ENCODE measurements around the gene GIMAP4. TPM values are rescaled to one million over a fixed set of nuclear protein-coding genes. Genes with fewer than 3 reads are reported as not detected.

Gene GIMAP4
- total RNA-seq, 1 experiment from 2014 or later, result not detected

DNA sequence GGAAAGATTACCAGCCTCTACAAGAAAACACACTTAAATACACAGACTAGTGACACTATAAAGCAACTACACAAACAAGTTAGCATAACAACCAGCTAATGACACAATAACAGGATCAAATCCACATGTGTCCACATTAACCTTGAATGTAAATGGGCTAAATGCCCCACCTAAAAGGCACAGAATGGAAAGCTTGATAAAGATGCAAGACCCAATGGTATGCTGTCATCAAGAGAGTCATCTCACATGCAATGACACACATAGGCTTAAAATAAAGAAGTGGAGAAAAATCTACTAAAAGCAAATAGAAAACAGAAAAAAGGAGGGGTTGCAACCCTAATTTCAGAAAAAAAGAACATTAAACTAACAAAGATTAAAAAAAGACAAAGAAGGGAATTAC, 14.0 kb upstream of the GIMAP4 start:
- Histone ChIP-seq H3K4me1 (replicated peaks; ENCODE audit: insufficient read depth) (no peaks in the 10 kb centered on the region), H2AFZ (no peak overlapping the region), H3K36me3 (ENCODE audit: low read depth) (no peaks in the 10 kb centered on the region), H3K4me3 (no peak overlapping the region), H3K27me3 (ENCODE audit: insufficient read depth, low read depth) (no peaks in the 10 kb centered on the region), H4K20me1 (ENCODE audit: insufficient read depth) (no peaks in the 10 kb centered on the region), H3K9me3 (ENCODE audit: insufficient read depth, low read depth) (no peaks in the 10 kb centered on the region), H3K27ac (no peak overlapping the region), H3K4me2 (no peak overlapping the region), H3F3A (ENCODE audit: insufficient read depth, low read depth) (no peaks in the 10 kb centered on the region), H3K79me2 (ENCODE audit: low read depth) (no peaks in the 10 kb centered on the region), H3K9me2 (ENCODE audit: insufficient read depth) (no peaks in the 10 kb centered on the region)
- no TSS peak for BruUV-seq (replicated peaks)
- intact Hi-C loops (cut with micrococcal nuclease; ENCODE audit: unreplicated experiment), result no loop called here
- CTCF ChIA-PET, result no interaction called here
- DNase-seq, result no peak
- POLR2A ChIA-PET (ENCODE audit: unreplicated experiment), result no interaction called here
- TF ChIP-seq EZH2 (IDR thresholded peaks at IDR 0.05; ENCODE audit: low read depth), result no peak
- TF ChIP-seq, protein P1, sequence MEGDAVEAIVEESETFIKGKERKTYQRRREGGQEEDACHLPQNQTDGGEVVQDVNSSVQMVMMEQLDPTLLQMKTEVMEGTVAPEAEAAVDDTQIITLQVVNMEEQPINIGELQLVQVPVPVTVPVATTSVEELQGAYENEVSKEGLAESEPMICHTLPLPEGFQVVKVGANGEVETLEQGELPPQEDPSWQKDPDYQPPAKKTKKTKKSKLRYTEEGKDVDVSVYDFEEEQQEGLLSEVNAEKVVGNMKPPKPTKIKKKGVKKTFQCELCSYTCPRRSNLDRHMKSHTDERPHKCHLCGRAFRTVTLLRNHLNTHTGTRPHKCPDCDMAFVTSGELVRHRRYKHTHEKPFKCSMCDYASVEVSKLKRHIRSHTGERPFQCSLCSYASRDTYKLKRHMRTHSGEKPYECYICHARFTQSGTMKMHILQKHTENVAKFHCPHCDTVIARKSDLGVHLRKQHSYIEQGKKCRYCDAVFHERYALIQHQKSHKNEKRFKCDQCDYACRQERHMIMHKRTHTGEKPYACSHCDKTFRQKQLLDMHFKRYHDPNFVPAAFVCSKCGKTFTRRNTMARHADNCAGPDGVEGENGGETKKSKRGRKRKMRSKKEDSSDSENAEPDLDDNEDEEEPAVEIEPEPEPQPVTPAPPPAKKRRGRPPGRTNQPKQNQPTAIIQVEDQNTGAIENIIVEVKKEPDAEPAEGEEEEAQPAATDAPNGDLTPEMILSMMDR (conservative IDR thresholded peaks at IDR 0.05), result no peak

DNA sequence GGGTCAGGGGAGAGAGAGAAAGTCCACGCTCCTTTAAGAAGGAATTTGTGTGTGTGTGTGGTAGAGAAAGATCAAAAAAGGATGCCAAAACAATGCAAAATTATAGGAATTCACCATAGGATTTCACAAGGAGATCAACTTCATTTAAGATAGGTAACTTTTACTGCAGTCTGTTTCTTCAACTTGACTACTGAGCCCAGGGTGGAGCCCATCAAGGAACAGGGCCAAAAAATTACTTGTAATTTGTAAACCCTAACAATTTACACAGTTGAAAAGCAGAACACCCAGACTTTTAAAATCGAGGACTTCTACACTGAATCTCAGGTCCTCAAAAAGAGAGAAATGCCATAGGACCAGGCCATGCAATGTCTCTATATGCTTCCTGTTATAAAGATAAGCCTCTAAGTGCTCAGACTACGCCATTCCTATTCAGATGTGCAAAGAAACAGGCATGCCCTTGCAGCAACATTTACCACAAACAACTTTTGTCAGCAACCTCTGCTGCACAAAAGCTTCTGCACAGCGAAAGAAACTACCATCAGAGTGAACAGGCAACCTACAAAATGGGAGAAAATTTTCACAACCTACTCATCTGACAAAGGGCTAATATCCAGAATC, 10.6 kb upstream of the GIMAP4 start:
- intact Hi-C loops (cut with micrococcal nuclease; ENCODE audit: unreplicated experiment), result no loop called here
- Histone ChIP-seq H3K4me2 (no peak overlapping the region), H3K9me2 (ENCODE audit: insufficient read depth) (no peaks in the 10 kb centered on the region), H3K27ac (no peak overlapping the region), H3K36me3 (ENCODE audit: low read depth) (no peaks in the 10 kb centered on the region), H2AFZ (no peak overlapping the region), H3K4me1 (replicated peaks; ENCODE audit: insufficient read depth) (no peaks in the 10 kb centered on the region), H3K27me3 (ENCODE audit: insufficient read depth, low read depth) (0 out of 2 replicates have a peak, but pooled peaks cover 2% of the 10 kb centered on the region), H3F3A (ENCODE audit: insufficient read depth, low read depth) (no peaks in the 10 kb centered on the region), H3K79me2 (ENCODE audit: low read depth) (no peaks in the 10 kb centered on the region), H3K4me3 (no peak overlapping the region), H3K9me3 (ENCODE audit: insufficient read depth, low read depth) (no peaks in the 10 kb centered on the region), H4K20me1 (ENCODE audit: insufficient read depth) (no peaks in the 10 kb centered on the region)
- ChIA-PET POLR2A (ENCODE audit: unreplicated experiment) (no interaction called here), CTCF (no interaction called here)
- DNase-seq, result no peak
- TF ChIP-seq EZH2 (IDR thresholded peaks at IDR 0.05; ENCODE audit: low read depth), result no peak
- TF ChIP-seq, protein P1 (conservative IDR thresholded peaks at IDR 0.05), result no peak
- BruUV-seq (replicated peaks), result no TSS peak

DNA sequence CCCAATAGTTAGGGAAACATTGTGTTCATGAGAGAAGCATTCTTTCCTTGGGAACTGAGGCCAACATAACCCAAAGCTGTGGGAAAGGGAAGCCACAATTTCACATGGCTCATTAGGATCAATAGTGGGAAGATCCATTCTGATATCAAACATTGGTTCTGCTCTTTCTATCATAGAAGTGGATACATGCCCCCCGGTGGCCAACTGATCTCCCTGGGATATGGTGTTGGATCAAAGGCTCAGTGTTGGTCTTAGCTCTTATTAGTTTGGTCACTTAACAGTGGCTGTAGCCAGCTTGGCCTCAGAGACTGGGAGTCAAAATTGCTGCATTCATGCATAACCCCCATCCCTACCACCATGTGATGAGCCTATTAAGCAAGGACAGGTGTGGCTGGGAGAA, 6.7 kb upstream of the GIMAP4 start:
- BruUV-seq (replicated peaks), result no TSS peak
- no peaks in the 10 kb centered on the region for H4K20me1 ChIP-seq (ENCODE audit: insufficient read depth)
- no peaks in the 10 kb centered on the region for H3F3A ChIP-seq (ENCODE audit: insufficient read depth, low read depth)
- H3K9me2 ChIP-seq (ENCODE audit: insufficient read depth), result no peaks in the 10 kb centered on the region
- TF ChIP-seq, protein P1 (conservative IDR thresholded peaks at IDR 0.05), result no peak
- no peak for TF ChIP-seq EZH2 (IDR thresholded peaks at IDR 0.05; ENCODE audit: low read depth)
- H3K27me3 ChIP-seq (ENCODE audit: insufficient read depth, low read depth), result peaks cover 28% of the 10 kb centered on the region
- ChIA-PET POLR2A (ENCODE audit: unreplicated experiment) (no interaction called here), CTCF (no interaction called here)
- intact Hi-C loops (cut with micrococcal nuclease; ENCODE audit: unreplicated experiment), result no loop called here
- no peak for DNase-seq
- H3K4me1 ChIP-seq (replicated peaks; ENCODE audit: insufficient read depth), result no peaks in the 10 kb centered on the region
- no peak overlapping the region for H3K4me3 ChIP-seq
- no peak overlapping the region for H3K4me2 ChIP-seq
- H3K27ac ChIP-seq, result no peak overlapping the region
- H3K79me2 ChIP-seq (ENCODE audit: low read depth), result no peaks in the 10 kb centered on the region
- no peaks in the 10 kb centered on the region for H3K9me3 ChIP-seq (ENCODE audit: insufficient read depth, low read depth)
- no peak overlapping the region for H2AFZ ChIP-seq
- H3K36me3 ChIP-seq (ENCODE audit: low read depth), result no peaks in the 10 kb centered on the region
